ENCODE measurements around the gene SKP2. TPM values are rescaled to one million over a fixed set of nuclear protein-coding genes. Genes with fewer than 3 reads are reported as not detected.
A peak's percentile ranks its signal among the peaks of the same experiment; 100 is the strongest.

The SKP2 gene
- total and polyA plus RNA-seq, 2 experiments from 2014 or later = 64.6 to 103 TPM

DNA sequence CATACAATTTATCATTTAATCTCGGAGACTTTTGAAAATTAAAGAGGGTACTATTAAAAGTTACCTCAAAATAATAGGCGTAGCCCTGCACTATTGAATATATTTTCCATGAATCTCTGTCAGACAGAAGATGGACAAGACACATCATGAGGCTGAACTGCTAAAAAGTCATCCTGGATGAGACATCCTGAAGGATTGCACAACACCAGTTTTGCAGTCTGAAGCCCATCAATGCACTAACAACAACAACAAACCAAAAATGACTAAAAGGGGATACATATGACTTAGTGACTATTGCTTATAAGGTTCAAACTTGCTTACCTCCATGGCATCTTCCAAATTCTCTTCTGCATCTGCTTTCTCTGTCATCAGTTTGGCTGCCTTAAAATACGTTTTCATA is 15.9 kb upstream of the SKP2 start:
- no peak for DNase-seq (ENCODE audit: low spot score)
- Histone ChIP-seq H3K4me2 (no peak overlapping the region), H3K79me2 (no peaks in the 10 kb centered on the region), H3K9me2 (replicated peaks; ENCODE audit: insufficient read depth) (no peaks in the 10 kb centered on the region), H3K27me3 (no peaks in the 10 kb centered on the region), H4K20me1 (ENCODE audit: insufficient read depth, poor library complexity, severe bottlenecking) (no peaks in the 10 kb centered on the region), H3K9me3 (ENCODE audit: low read depth) (no peaks in the 10 kb centered on the region), H2AFZ (no peak overlapping the region), H3K4me3 (no peak overlapping the region), H3K4me1 (ENCODE audit: insufficient read depth) (no peaks in the 10 kb centered on the region), H3K27ac (no peak overlapping the region), H3K36me3 (replicated peaks; ENCODE audit: insufficient read depth, low read depth) (no peaks in the 10 kb centered on the region)
- TF ChIP-seq EZH2phosphoT487 (IDR thresholded peaks at IDR 0.05; ENCODE audit: low read depth, severe bottlenecking, unreplicated experiment) (no peak), EZH2 (IDR thresholded peaks at IDR 0.05; ENCODE audit: borderline replicate concordance) (no peak)
- TF ChIP-seq, protein P1, sequence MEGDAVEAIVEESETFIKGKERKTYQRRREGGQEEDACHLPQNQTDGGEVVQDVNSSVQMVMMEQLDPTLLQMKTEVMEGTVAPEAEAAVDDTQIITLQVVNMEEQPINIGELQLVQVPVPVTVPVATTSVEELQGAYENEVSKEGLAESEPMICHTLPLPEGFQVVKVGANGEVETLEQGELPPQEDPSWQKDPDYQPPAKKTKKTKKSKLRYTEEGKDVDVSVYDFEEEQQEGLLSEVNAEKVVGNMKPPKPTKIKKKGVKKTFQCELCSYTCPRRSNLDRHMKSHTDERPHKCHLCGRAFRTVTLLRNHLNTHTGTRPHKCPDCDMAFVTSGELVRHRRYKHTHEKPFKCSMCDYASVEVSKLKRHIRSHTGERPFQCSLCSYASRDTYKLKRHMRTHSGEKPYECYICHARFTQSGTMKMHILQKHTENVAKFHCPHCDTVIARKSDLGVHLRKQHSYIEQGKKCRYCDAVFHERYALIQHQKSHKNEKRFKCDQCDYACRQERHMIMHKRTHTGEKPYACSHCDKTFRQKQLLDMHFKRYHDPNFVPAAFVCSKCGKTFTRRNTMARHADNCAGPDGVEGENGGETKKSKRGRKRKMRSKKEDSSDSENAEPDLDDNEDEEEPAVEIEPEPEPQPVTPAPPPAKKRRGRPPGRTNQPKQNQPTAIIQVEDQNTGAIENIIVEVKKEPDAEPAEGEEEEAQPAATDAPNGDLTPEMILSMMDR (IDR thresholded peaks at IDR 0.05; ENCODE audit: poor library complexity) = no peak
- 100% methylated on average over 3 of the region's 3 CpGs for WGBS (ENCODE audit: low lambda C conversion rate, missing lambda C conversion rate)

DNA sequence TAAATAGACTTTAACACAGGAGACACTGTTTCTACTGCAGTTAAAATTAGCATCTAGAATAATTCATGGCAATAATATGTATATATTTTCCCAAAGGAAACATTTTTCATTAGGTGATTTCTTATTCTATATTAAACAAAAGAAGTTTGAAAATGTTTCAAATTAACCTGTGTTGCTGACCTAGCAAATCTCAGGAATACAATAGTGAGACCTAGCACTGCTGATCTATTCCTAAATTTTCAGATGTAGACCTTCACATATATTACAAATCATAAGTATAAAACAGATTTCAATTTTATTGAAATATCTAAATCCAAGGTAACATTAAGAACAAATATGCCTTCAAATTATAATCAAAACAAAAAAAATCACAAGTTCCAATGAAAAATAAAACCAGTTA is 15.3 kb upstream of the SKP2 start:
- Histone ChIP-seq H3K9me2 (replicated peaks; ENCODE audit: insufficient read depth) (no peaks in the 10 kb centered on the region), H3K4me1 (ENCODE audit: insufficient read depth) (no peaks in the 10 kb centered on the region), H3K79me2 (no peaks in the 10 kb centered on the region), H3K27ac (no peak overlapping the region), H4K20me1 (ENCODE audit: insufficient read depth, poor library complexity, severe bottlenecking) (no peaks in the 10 kb centered on the region), H3K4me3 (no peak overlapping the region), H3K4me2 (no peak overlapping the region), H3K36me3 (replicated peaks; ENCODE audit: insufficient read depth, low read depth) (no peaks in the 10 kb centered on the region), H2AFZ (no peak overlapping the region), H3K27me3 (no peaks in the 10 kb centered on the region), H3K9me3 (ENCODE audit: low read depth) (no peaks in the 10 kb centered on the region)
- no peak for DNase-seq (ENCODE audit: low spot score)
- TF ChIP-seq, protein P1 (IDR thresholded peaks at IDR 0.05; ENCODE audit: poor library complexity) = no peak
- TF ChIP-seq EZH2 (IDR thresholded peaks at IDR 0.05; ENCODE audit: borderline replicate concordance) = no peak
- no peak for TF ChIP-seq EZH2phosphoT487 (IDR thresholded peaks at IDR 0.05; ENCODE audit: low read depth, severe bottlenecking, unreplicated experiment)

- H3K4me1 ChIP-seq (ENCODE audit: insufficient read depth) = no peaks in the 10 kb centered on the region
- TF ChIP-seq EZH2phosphoT487 (IDR thresholded peaks at IDR 0.05; ENCODE audit: low read depth, severe bottlenecking, unreplicated experiment) = no peak
- TF ChIP-seq, protein P1 (IDR thresholded peaks at IDR 0.05; ENCODE audit: poor library complexity) = no peak
- no peak for TF ChIP-seq EZH2 (IDR thresholded peaks at IDR 0.05; ENCODE audit: borderline replicate concordance)
- no peaks in the 10 kb centered on the region for H3K36me3 ChIP-seq (replicated peaks; ENCODE audit: insufficient read depth, low read depth)
- no peaks in the 10 kb centered on the region for H3K27me3 ChIP-seq
- 85% methylated on average over 7 of the region's 7 CpGs for WGBS (ENCODE audit: low lambda C conversion rate, missing lambda C conversion rate)
- H3K4me3 ChIP-seq = no peak overlapping the region
- H3K4me2 ChIP-seq = peak overlapping the region; percentile 53
- H4K20me1 ChIP-seq (ENCODE audit: insufficient read depth, poor library complexity, severe bottlenecking) = no peaks in the 10 kb centered on the region
- no peaks in the 10 kb centered on the region for H3K9me3 ChIP-seq (ENCODE audit: low read depth)
- H3K9me2 ChIP-seq (replicated peaks; ENCODE audit: insufficient read depth) = no peaks in the 10 kb centered on the region
- no peak overlapping the region for H3K27ac ChIP-seq
- DNase-seq (ENCODE audit: low spot score) = peak; percentile 62
- H3K79me2 ChIP-seq = peaks cover 13% of the 10 kb centered on the region
- H2AFZ ChIP-seq = no peak overlapping the region
These were observed 12.8 kb upstream of the SKP2 start for GRCh38 chr5:36138900-36139683.

Data from hepatocyte (in vitro differentiated cells).